ENCODE data around the gene IGLON5.

Gene IGLON5

GRCh38 chr19:51375504-51376221 is 64.2 kb downstream of the IGLON5 start:
- DNase-seq, result peak; percentile 37
- in situ Hi-C loops (cut with MboI; ENCODE audit: low pct_unique_long_range_greater_than_20kb, low sequenced_read_pairs), result no loop called here

GRCh38 chr19:51377422-51377821 is 66.0 kb downstream of the IGLON5 start:
- in situ Hi-C loops (cut with MboI; ENCODE audit: low pct_unique_long_range_greater_than_20kb, low sequenced_read_pairs), result no loop called here
- DNase-seq, result no peak

GRCh38 chr19:51380379-51380778 is 68.9 kb downstream of the IGLON5 start:
- DNase-seq, result no peak
- in situ Hi-C loops (cut with MboI; ENCODE audit: low pct_unique_long_range_greater_than_20kb, low sequenced_read_pairs), result no loop called here

Data from KBM-7 (cell line).